Liver (tissue), 9 donors: Measurements from ENCODE around the gene CGB7. TPM values are rescaled to one million over a fixed set of nuclear protein-coding genes. Genes with fewer than 3 reads are reported as not detected.

Source experiments
- DNase-seq: peaks from one replicate; pipeline ENCODE4 v3.0.0-alpha.2; 2017; ENCODE audit warnings: low spot score
- H3K27ac ChIP-seq, 2 donors: one replicate each; pipeline ENCODE4 v1.7.0; 2013; ENCODE audit warnings: inconsistent platforms in 2 of 2, low read length in 2 of 2, control low read depth in 1 of 2, low read depth in 1 of 2, mild to moderate bottlenecking in 1 of 2
- H3K27me3 ChIP-seq, 4 donors: one replicate each; pipeline versions ENCODE4 v1.6.1 to v1.7.0; 2013; ENCODE audit warnings: low read length in 3 of 4, inconsistent platforms in 1 of 4, mild to moderate bottlenecking in 1 of 4, moderate library complexity in 1 of 4; ENCODE audit not compliant: control insufficient read depth in 4 of 4, insufficient read depth in 4 of 4
- H3K36me3 ChIP-seq, 4 donors: one replicate each; pipeline versions ENCODE4 v1.6.1 to v1.7.0; 2013; ENCODE audit warnings: low read length in 3 of 4, mild to moderate bottlenecking in 3 of 4, low read depth in 1 of 4, moderate library complexity in 1 of 4; ENCODE audit not compliant: control insufficient read depth in 4 of 4, insufficient read depth in 3 of 4
- H3K4me1 ChIP-seq, 4 donors: one replicate each; pipeline versions ENCODE4 v1.6.1 to v1.7.0; 2013; ENCODE audit warnings: low read length in 3 of 4, mild to moderate bottlenecking in 3 of 4, moderate library complexity in 1 of 4; ENCODE audit not compliant: control insufficient read depth in 4 of 4, insufficient read depth in 4 of 4
- H3K4me3 ChIP-seq, 3 donors: one replicate each; pipeline versions ENCODE4 v1.6.1 to v1.7.0; 2013; ENCODE audit warnings: low read length in 3 of 3, control low read depth in 1 of 3, low read depth in 1 of 3, mild to moderate bottlenecking in 1 of 3
- H3K9ac ChIP-seq, 2 donors: one replicate each; pipeline ENCODE4 v1.7.0; 2013; ENCODE audit warnings: low read length in 2 of 2, mild to moderate bottlenecking in 2 of 2, moderate library complexity in 2 of 2, control low read depth in 1 of 2, low read depth in 1 of 2
- H3K9me3 ChIP-seq, 4 donors: one replicate each; pipeline versions ENCODE4 v1.6.1 to v1.7.0; 2013; ENCODE audit warnings: low read length in 3 of 4; ENCODE audit not compliant: control insufficient read depth in 4 of 4
- ATF3 ChIP-seq: IDR thresholded peaks from 2 replicates; pipeline ENCODE4 v1.6.1; 2016; ENCODE audit warnings: antibody characterized with exemption
- CTCF ChIP-seq: fragments of 150-350 bp; IDR thresholded peaks from 2 replicates; pipeline ENCODE4 v1.5.1; 2017; ENCODE audit warnings: improper control_type of control experiment, low read depth, low read length; ENCODE audit not compliant: missing input control
- GABPA ChIP-seq, 2 donors: IDR thresholded peaks in 1 of 2; conservative IDR thresholded peaks in 1 of 2; 2 replicates each; pipeline ENCODE4 v1.6.1; 2016; ENCODE audit warnings: antibody characterized with exemption in 2 of 2, mild to moderate bottlenecking in 1 of 2, moderate library complexity in 1 of 2
- HNF4A ChIP-seq, 2 donors: conservative IDR thresholded peaks; 2 replicates each; pipeline ENCODE4 v1.6.1; 2016; ENCODE audit warnings: antibody characterized with exemption in 2 of 2, mild to moderate bottlenecking in 2 of 2
- HNF4G ChIP-seq: IDR thresholded peaks from 2 replicates; pipeline ENCODE4 v1.6.1; 2016; ENCODE audit warnings: antibody characterized with exemption
- JUND ChIP-seq, 2 donors: IDR thresholded peaks; 2 replicates each; pipeline ENCODE4 v1.6.1; 2016; ENCODE audit warnings: antibody characterized with exemption in 2 of 2
- MAX ChIP-seq: IDR thresholded peaks from 2 replicates; pipeline ENCODE4 v1.6.1; 2016; ENCODE audit warnings: antibody characterized with exemption
- RAD21 ChIP-seq, 2 donors: IDR thresholded peaks; 2 replicates each; pipeline ENCODE4 v1.6.1; 2016; ENCODE audit warnings: antibody characterized with exemption in 2 of 2, mild to moderate bottlenecking in 2 of 2
- REST ChIP-seq: IDR thresholded peaks from 2 replicates; pipeline ENCODE4 v1.6.1; 2016; ENCODE audit warnings: antibody characterized with exemption, mild to moderate bottlenecking
- RXRA ChIP-seq, 2 donors: IDR thresholded peaks; 2 replicates each; pipeline ENCODE4 v1.6.1; 2017 to 2018; ENCODE audit warnings: antibody characterized with exemption in 2 of 2, mild to moderate bottlenecking in 1 of 2
- SP1 ChIP-seq: IDR thresholded peaks from 2 replicates; pipeline ENCODE4 v1.6.1; 2018; ENCODE audit warnings: antibody characterized with exemption, mild to moderate bottlenecking
- WGBS: extraction: QIAGEN DNeasy Blood & Tissue Kit; methylation state at CpG from one replicate; pipeline ENCODE4 v1.1.7; 2013; 5-methylcytosine and 5-hydroxymethylcytosine counted together
- polyA plus RNA-seq, 2 donors: library from polyadenylated mRNA; stranded (reverse) in 1 of 2; unstranded in 1 of 2; fragments of 200-250 nt in 1 of 2; fragments of >200 nt in 1 of 2; fragmentation: Nextera tagmentation in 1 of 2; extraction: Ambion mirVana in 1 of 2; gene quantifications; one replicate each; pipeline versions ENCODE4 v1.2.1 to v1.2.3, GENCODE V29; 2013 to 2015
- total RNA-seq, 2 donors: library from RNA; depleted of rRNA; stranded (reverse); fragments of >200 nt; gene quantifications; one replicate each; pipeline ENCODE4 v1.2.3, GENCODE V29; 2014
- donor health status: healthy.
- donor health status: healthy.
- donor health status: healthy.
- donor health status: healthy.
- donor health status: healthy.

The CGB7 gene
- total RNA-seq (not detected), polyA plus RNA-seq (not detected)

- Histone ChIP-seq H3K9ac (no peak within 1 kb of the TSS), H3K4me3 (peak within 1 kb of the TSS in 2 of 3 donors; percentile 3 to 61), H3K9me3 (no peaks in the 10 kb centered on the region), H3K4me1 (peaks cover 0 to 22% (median 12%) of the 10 kb centered on the region in 4 donors), H3K36me3 (no peaks in the 10 kb centered on the region), H3K27me3 (no peaks in the 10 kb centered on the region), H3K27ac (no peak within 1 kb of the TSS)
- peak; percentile 45 for DNase-seq
- TF ChIP-seq HNF4G (no peak), REST (no peak), HNF4A (conservative IDR thresholded peaks at IDR 0.05) (no peak), GABPA (IDR thresholded peaks at IDR 0.05 in 1 of 2, conservative IDR thresholded peaks at IDR 0.05 in 1 of 2) (no peak), JUND (IDR thresholded peaks at IDR 0.05) (no peak), RAD21 (IDR thresholded peaks at IDR 0.05) (no peak), MAX (no peak), SP1 (no peak), ATF3 (no peak), RXRA (IDR thresholded peaks at IDR 0.05) (no peak)
- 5% methylated on average over 38 of the region's 38 CpGs for WGBS
Observed at GRCh38 chr19:49057636-49058234, at the start of gene CGB7. TSS of gene CGB7 (minus strand) at chr19:49057749. CDS start at chr19:49055375, 2,374 bp downstream.

GRCh38 chr19:49106648-49107135 lies 49.1 kb upstream of the CGB7 start:
- H3K36me3 ChIP-seq: peaks cover 5 to 61% (median 28%) of the 10 kb centered on the region in 4 donors
- TF ChIP-seq HNF4G (no peak), RAD21 (IDR thresholded peaks at IDR 0.05) (peak; percentile 56 to 74), CTCF (peak; percentile 59)
- DNase-seq: peak; percentile 67
- H3K4me3 ChIP-seq: no peak overlapping the region
- no peaks in the 10 kb centered on the region for H3K9me3 ChIP-seq
- no peak overlapping the region for H3K9ac ChIP-seq
- 62% methylated on average over 12 of the region's 12 CpGs for WGBS
- no peaks in the 10 kb centered on the region for H3K27me3 ChIP-seq
- H3K4me1 ChIP-seq: no peaks in the 10 kb centered on the region
- H3K27ac ChIP-seq: no peak overlapping the region
